ENCODE measurements around the gene SPCS1.
A peak's percentile ranks its signal among the peaks of the same experiment; 100 is the strongest.

The SPCS1 gene

GRCh38 chr3:52682016-52682415 is 23.9 kb upstream of the SPCS1 start:
- H3K27me3 ChIP-seq (ENCODE audit: insufficient read depth, low read length), result no peaks in the 10 kb centered on the region
- no peak overlapping the region for H3K27ac ChIP-seq (ENCODE audit: low read length)
- H3K4me3 ChIP-seq (ENCODE audit: low read length), result no peak overlapping the region
- H3K4me1 ChIP-seq (ENCODE audit: insufficient read depth, low read length), result peaks cover 5% of the 10 kb centered on the region; the same call in 1 of the 2 replicates
- H3K36me3 ChIP-seq (ENCODE audit: insufficient read depth, low read depth, low read length), result peaks cover 50% of the 10 kb centered on the region
- no peak overlapping the region for H3K9ac ChIP-seq (ENCODE audit: low read depth, low read length)
- no peaks in the 10 kb centered on the region for H3K9me3 ChIP-seq (ENCODE audit: insufficient read depth, low read depth, low read length)

GRCh38 chr3:52683611-52684010 is 22.3 kb upstream of the SPCS1 start:
- Histone ChIP-seq H3K4me3 (ENCODE audit: low read length) (no peak overlapping the region), H3K9me3 (ENCODE audit: insufficient read depth, low read depth, low read length) (no peaks in the 10 kb centered on the region), H3K4me1 (ENCODE audit: insufficient read depth, low read length) (peaks cover 9% of the 10 kb centered on the region; the same call in 1 of the 2 replicates), H3K27ac (ENCODE audit: low read length) (no peak overlapping the region), H3K27me3 (ENCODE audit: insufficient read depth, low read length) (no peaks in the 10 kb centered on the region), H3K9ac (ENCODE audit: low read depth, low read length) (no peak overlapping the region), H3K36me3 (ENCODE audit: insufficient read depth, low read depth, low read length) (peaks cover 52% of the 10 kb centered on the region)

GRCh38 chr3:52684184-52684583 is 21.7 kb upstream of the SPCS1 start:
- Histone ChIP-seq H3K9ac (ENCODE audit: low read depth, low read length) (peak overlapping the region; percentile 89; the same call in 1 of the 2 replicates), H3K27me3 (ENCODE audit: insufficient read depth, low read length) (no peaks in the 10 kb centered on the region), H3K27ac (ENCODE audit: low read length) (no peak overlapping the region), H3K36me3 (ENCODE audit: insufficient read depth, low read depth, low read length) (peaks cover 52% of the 10 kb centered on the region), H3K9me3 (ENCODE audit: insufficient read depth, low read depth, low read length) (no peaks in the 10 kb centered on the region), H3K4me3 (ENCODE audit: low read length) (peak overlapping the region; percentile 93), H3K4me1 (ENCODE audit: insufficient read depth, low read length) (peaks cover 9% of the 10 kb centered on the region)

GRCh38 chr3:52685285-52685708 is 20.6 kb upstream of the SPCS1 start:
- Histone ChIP-seq H3K9ac (ENCODE audit: low read depth, low read length) (peak overlapping the region; percentile 99; the same call in 1 of the 2 replicates), H3K27ac (ENCODE audit: low read length) (no peak overlapping the region), H3K4me3 (ENCODE audit: low read length) (peak overlapping the region; percentile 99), H3K27me3 (ENCODE audit: insufficient read depth, low read length) (no peaks in the 10 kb centered on the region), H3K4me1 (ENCODE audit: insufficient read depth, low read length) (peaks cover 9% of the 10 kb centered on the region), H3K36me3 (ENCODE audit: insufficient read depth, low read depth, low read length) (peaks cover 53% of the 10 kb centered on the region), H3K9me3 (ENCODE audit: insufficient read depth, low read depth, low read length) (no peaks in the 10 kb centered on the region)

- Histone ChIP-seq H3K27me3 (ENCODE audit: insufficient read depth, low read length) (no peaks in the 10 kb centered on the region), H3K27ac (ENCODE audit: low read length) (peak within 1 kb of the TSS; percentile 86), H3K4me1 (ENCODE audit: insufficient read depth, low read length) (peaks cover 9% of the 10 kb centered on the region), H3K9ac (ENCODE audit: low read depth, low read length) (peak within 1 kb of the TSS; percentile 99), H3K9me3 (ENCODE audit: insufficient read depth, low read depth, low read length) (no peaks in the 10 kb centered on the region), H3K36me3 (ENCODE audit: insufficient read depth, low read depth, low read length) (peaks cover 54% of the 10 kb centered on the region), H3K4me3 (ENCODE audit: low read length) (peak within 1 kb of the TSS; percentile 99)
Measured at GRCh38 chr3:52685709-52686691, 19.9 kb upstream of the SPCS1 start, which contains the start of the genes GNL3 and PBRM1. Gene GNL3, plus strand, starts transcription at chr3:52686032. Its CDS starts 61 bp downstream, at chr3:52686093. Gene PBRM1, minus strand, starts transcription at chr3:52685913.

GRCh38 chr3:52688266-52688665 is 17.6 kb upstream of the SPCS1 start:
- H3K27me3 ChIP-seq (ENCODE audit: insufficient read depth, low read length), result no peaks in the 10 kb centered on the region
- H3K27ac ChIP-seq (ENCODE audit: low read length), result no peak overlapping the region
- H3K4me1 ChIP-seq (ENCODE audit: insufficient read depth, low read length), result peaks cover 9% of the 10 kb centered on the region
- no peak overlapping the region for H3K4me3 ChIP-seq (ENCODE audit: low read length)
- H3K9me3 ChIP-seq (ENCODE audit: insufficient read depth, low read depth, low read length), result no peaks in the 10 kb centered on the region
- H3K36me3 ChIP-seq (ENCODE audit: insufficient read depth, low read depth, low read length), result peaks cover 71% of the 10 kb centered on the region
- H3K9ac ChIP-seq (ENCODE audit: low read depth, low read length), result peak overlapping the region; percentile 99; the same call in 1 of the 2 replicates

- H3K27me3 ChIP-seq (ENCODE audit: insufficient read depth, low read length), result no peaks in the 10 kb centered on the region
- H3K9me3 ChIP-seq (ENCODE audit: insufficient read depth, low read depth, low read length), result no peaks in the 10 kb centered on the region
- H3K4me1 ChIP-seq (ENCODE audit: insufficient read depth, low read length), result peaks cover 9% of the 10 kb centered on the region
- H3K27ac ChIP-seq (ENCODE audit: low read length), result no peak overlapping the region
- no peak overlapping the region for H3K9ac ChIP-seq (ENCODE audit: low read depth, low read length)
- H3K4me3 ChIP-seq (ENCODE audit: low read length), result no peak overlapping the region
- H3K36me3 ChIP-seq (ENCODE audit: insufficient read depth, low read depth, low read length), result peaks cover 80% of the 10 kb centered on the region
Measured at GRCh38 chr3:52689151-52689550, 16.8 kb upstream of the SPCS1 start.

- Histone ChIP-seq H3K4me3 (ENCODE audit: low read length) (no peak overlapping the region), H3K36me3 (ENCODE audit: insufficient read depth, low read depth, low read length) (peaks cover 94% of the 10 kb centered on the region), H3K9me3 (ENCODE audit: insufficient read depth, low read depth, low read length) (no peaks in the 10 kb centered on the region), H3K27me3 (ENCODE audit: insufficient read depth, low read length) (no peaks in the 10 kb centered on the region), H3K9ac (ENCODE audit: low read depth, low read length) (no peak overlapping the region), H3K27ac (ENCODE audit: low read length) (no peak overlapping the region), H3K4me1 (ENCODE audit: insufficient read depth, low read length) (peaks cover 6% of the 10 kb centered on the region)
Measured at GRCh38 chr3:52690560-52690959, 15.3 kb upstream of the SPCS1 start.

- H3K9ac ChIP-seq (ENCODE audit: low read depth, low read length), result no peak overlapping the region
- H3K4me1 ChIP-seq (ENCODE audit: insufficient read depth, low read length), result no peaks in the 10 kb centered on the region; the same call in 1 of the 2 replicates
- H3K9me3 ChIP-seq (ENCODE audit: insufficient read depth, low read depth, low read length), result no peaks in the 10 kb centered on the region
- no peak overlapping the region for H3K27ac ChIP-seq (ENCODE audit: low read length)
- H3K4me3 ChIP-seq (ENCODE audit: low read length), result no peak overlapping the region
- peaks cover 100% of the 10 kb centered on the region for H3K36me3 ChIP-seq (ENCODE audit: insufficient read depth, low read depth, low read length)
- no peaks in the 10 kb centered on the region for H3K27me3 ChIP-seq (ENCODE audit: insufficient read depth, low read length)
Measured at GRCh38 chr3:52693071-52693470, 12.8 kb upstream of the SPCS1 start.

- Histone ChIP-seq H3K9me3 (ENCODE audit: insufficient read depth, low read depth, low read length) (no peaks in the 10 kb centered on the region), H3K4me1 (ENCODE audit: insufficient read depth, low read length) (no peaks in the 10 kb centered on the region), H3K36me3 (ENCODE audit: insufficient read depth, low read depth, low read length) (peaks cover 85% of the 10 kb centered on the region), H3K4me3 (ENCODE audit: low read length) (no peak overlapping the region), H3K27ac (ENCODE audit: low read length) (no peak overlapping the region), H3K27me3 (ENCODE audit: insufficient read depth, low read length) (no peaks in the 10 kb centered on the region), H3K9ac (ENCODE audit: low read depth, low read length) (no peak overlapping the region)
Measured at GRCh38 chr3:52694528-52695189, 11.2 kb upstream of the SPCS1 start.

GRCh38 chr3:52695798-52696671 is 9.9 kb upstream of the SPCS1 start:
- H3K9ac ChIP-seq (ENCODE audit: low read depth, low read length), result no peak overlapping the region
- H3K36me3 ChIP-seq (ENCODE audit: insufficient read depth, low read depth, low read length), result peaks cover 72% of the 10 kb centered on the region
- H3K4me1 ChIP-seq (ENCODE audit: insufficient read depth, low read length), result no peaks in the 10 kb centered on the region
- H3K27me3 ChIP-seq (ENCODE audit: insufficient read depth, low read length), result no peaks in the 10 kb centered on the region
- H3K27ac ChIP-seq (ENCODE audit: low read length), result no peak overlapping the region
- no peak overlapping the region for H3K4me3 ChIP-seq (ENCODE audit: low read length)
- H3K9me3 ChIP-seq (ENCODE audit: insufficient read depth, low read depth, low read length), result no peaks in the 10 kb centered on the region
